WI38 (cell line): ENCODE measurements around the gene DNM3.

Experiments used
- H3K4me3 ChIP-seq: 2 replicates; pipeline ENCODE4 v1.5.1; 2011; ENCODE audit warnings: low read depth, mild to moderate bottlenecking, control low read depth, low read length
- TF ChIP-seq, protein P1 (sequence below): IDR thresholded peaks from 2 replicates; pipeline ENCODE4 v1.5.1; 2012; ENCODE audit warnings: low read depth, mild to moderate bottlenecking, control low read depth, low read length

DNM3 gene

GRCh38 chr1:171935664-171936063 lies 94.4 kb downstream of the DNM3 start:
- TF ChIP-seq, protein P1, sequence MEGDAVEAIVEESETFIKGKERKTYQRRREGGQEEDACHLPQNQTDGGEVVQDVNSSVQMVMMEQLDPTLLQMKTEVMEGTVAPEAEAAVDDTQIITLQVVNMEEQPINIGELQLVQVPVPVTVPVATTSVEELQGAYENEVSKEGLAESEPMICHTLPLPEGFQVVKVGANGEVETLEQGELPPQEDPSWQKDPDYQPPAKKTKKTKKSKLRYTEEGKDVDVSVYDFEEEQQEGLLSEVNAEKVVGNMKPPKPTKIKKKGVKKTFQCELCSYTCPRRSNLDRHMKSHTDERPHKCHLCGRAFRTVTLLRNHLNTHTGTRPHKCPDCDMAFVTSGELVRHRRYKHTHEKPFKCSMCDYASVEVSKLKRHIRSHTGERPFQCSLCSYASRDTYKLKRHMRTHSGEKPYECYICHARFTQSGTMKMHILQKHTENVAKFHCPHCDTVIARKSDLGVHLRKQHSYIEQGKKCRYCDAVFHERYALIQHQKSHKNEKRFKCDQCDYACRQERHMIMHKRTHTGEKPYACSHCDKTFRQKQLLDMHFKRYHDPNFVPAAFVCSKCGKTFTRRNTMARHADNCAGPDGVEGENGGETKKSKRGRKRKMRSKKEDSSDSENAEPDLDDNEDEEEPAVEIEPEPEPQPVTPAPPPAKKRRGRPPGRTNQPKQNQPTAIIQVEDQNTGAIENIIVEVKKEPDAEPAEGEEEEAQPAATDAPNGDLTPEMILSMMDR, result no peak
- no peak overlapping the region for H3K4me3 ChIP-seq

GRCh38 chr1:171937938-171938337 lies 96.6 kb downstream of the DNM3 start:
- no peak overlapping the region for H3K4me3 ChIP-seq
- TF ChIP-seq, protein P1, result no peak

- TF ChIP-seq, protein P1, result no peak
- H3K4me3 ChIP-seq, result no peak overlapping the region
Observed at GRCh38 chr1:171939740-171940139, 98.4 kb downstream of the DNM3 start.

- TF ChIP-seq, protein P1, result no peak
- no peak overlapping the region for H3K4me3 ChIP-seq
Observed at GRCh38 chr1:171940368-171940767, 99.1 kb downstream of the DNM3 start.

- TF ChIP-seq, protein P1, result no peak
- no peak overlapping the region for H3K4me3 ChIP-seq
Observed at GRCh38 chr1:171941920-171942319, 100.6 kb downstream of the DNM3 start.

GRCh38 chr1:171943973-171944561 lies 102.8 kb downstream of the DNM3 start:
- no peak overlapping the region for H3K4me3 ChIP-seq
- TF ChIP-seq, protein P1, result no peak

GRCh38 chr1:171948511-171948910 lies 107.2 kb downstream of the DNM3 start:
- no peak overlapping the region for H3K4me3 ChIP-seq
- TF ChIP-seq, protein P1, result no peak
